Heart right ventricle (tissue), 16 donors: ENCODE results near the gene PADI6. TPM values are rescaled to one million over a fixed set of nuclear protein-coding genes. Genes with fewer than 3 reads are reported as not detected.
A peak's percentile ranks its signal among the peaks of the same experiment; 100 is the strongest.

ENCODE experiments used
- ATAC-seq, 8 donors: fragments of 200-7000 bp; cut with Tn5 transposase; one replicate each; pipeline ENCODE4 v1.9.1; 2020; ENCODE audit warnings: mild to moderate bottlenecking in 8 of 8, moderate library complexity in 8 of 8, moderate number of reproducible peaks in 1 of 8
- DNase-seq, 2 donors: peaks; one replicate each; pipeline ENCODE4 v3.0.0-alpha.2; 2020
- H3K27ac ChIP-seq, 10 donors: fragments of 200-600 bp; sonication (generic) in 2 of 10; one replicate each; pipeline versions ENCODE4 v1.5.0 to v1.8.0; 2020 to 2022; ENCODE audit warnings: mild to moderate bottlenecking in 3 of 10
- H3K27me3 ChIP-seq, 7 donors: fragments of 200-600 bp; one replicate each; pipeline ENCODE4 v1.8.0; 2021 to 2022; ENCODE audit warnings: mild to moderate bottlenecking in 2 of 7
- H3K36me3 ChIP-seq, 9 donors: fragments of 200-600 bp; sonication (generic) in 1 of 9; one replicate each; pipeline versions ENCODE4 v1.5.0 to v1.8.0; 2020 to 2022; ENCODE audit warnings: mild to moderate bottlenecking in 2 of 9
- H3K4me1 ChIP-seq, 9 donors: fragments of 200-600 bp; sonication (generic) in 1 of 9; one replicate each; pipeline versions ENCODE4 v1.5.0 to v1.8.0; 2020 to 2022; ENCODE audit warnings: mild to moderate bottlenecking in 4 of 9
- H3K4me3 ChIP-seq, 10 donors: fragments of 200-600 bp; sonication (generic) in 2 of 10; one replicate each; pipeline versions ENCODE4 v1.5.0 to v1.8.0; 2020 to 2022; ENCODE audit warnings: mild to moderate bottlenecking in 7 of 10, moderate library complexity in 2 of 10
- H3K9me3 ChIP-seq, 11 donors: fragments of 200-600 bp in 10 of 11; sonication (generic) in 2 of 11; one replicate each; pipeline versions ENCODE4 v1.5.0 to v1.8.0; 2013 to 2022; ENCODE audit warnings: mild to moderate bottlenecking in 2 of 11, control low read depth in 1 of 11, moderate library complexity in 1 of 11
- WGBS, 2 donors: extraction: QIAGEN DNeasy Blood & Tissue Kit; methylation state at CpG; one replicate each; pipeline ENCODE4 v1.1.7; 2013; ENCODE audit warnings: inconsistent platforms in 1 of 2; 5-methylcytosine and 5-hydroxymethylcytosine counted together
- intact Hi-C, 10 donors: fragments of 100-400 bp; cut with DNase I; formaldehyde crosslinking; loops; one replicate each; pipeline versions ENCODE4 v1.11.1 to v1.14.2; 2022
- polyA plus RNA-seq, 2 donors: library from polyadenylated mRNA; stranded (reverse); fragments of 200-250 nt; gene quantifications; one replicate each; pipeline ENCODE4 v1.2.3, GENCODE V29; 2013
- total RNA-seq, 10 donors: library from RNA; stranded (reverse); fragmentation: NEBNext Ultra II Directional in 3 of 10; extraction: Animal tissue kit (Norgen Biotek cat#: 25700) in 3 of 10; gene quantifications; one replicate each; pipeline versions ENCODE4 v1.2.1 to v1.2.4, GENCODE V29; 2021 to 2023
- TF ChIP-seq, protein P1 (sequence below), 9 donors: fragments of 200-600 bp; sonication (generic) in 2 of 9; IDR thresholded peaks; one replicate each; pipeline versions ENCODE4 v1.5.0 to v1.8.0; 2021 to 2022; ENCODE audit warnings: antibody characterized with exemption in 9 of 9, mild to moderate bottlenecking in 5 of 9, moderate library complexity in 1 of 9
- donor health status: Arrhythmogenic right ventricular cardiomyopathy.
- donor health status: ischemic (EF 13 %, LVEDD 7.1; RV severe dilation, severe dysfunction).
- donor health status: healthy with polysubstance abuse.
- donor health status: DM: no; HTN: yes; CAD: no.
- donor health status: DM: no; HTN: no; CAD: no.
- donor health status: ischemic (EF 25% LVEDD 6.9; RV normal size, moderate dysfunction).
- donor health status: ischemic (EF 25% LVEDD 5.7; RV mildly dilated, moderate dysfunction).
- donor health status: healthy.
- donor health status: DM: yes; HTN: yes; CAD: no.
- donor health status: Ischemic cardiomyopathy.
- donor health status: ischemic (EF 35%, LVEDD 5.7; RV mildly dilated, moderate dysfunction).
- donor health status: nonischemic (EF 11% LVEDD 7.7; RV severe dilation, severe dysfunction).
- donor health status: DM: yes; HTN: yes; CAD: no.
- donor health status: PGD.
- donor health status: ischemic (EF 29% LVEDD 5.4; RV normal size, mild dysfunction).
- donor health status: nonischemic (EF 23%, LVEDD 6.1; RV moderate dilation, normal function).

PADI6 gene
- total and polyA plus RNA-seq, 12 donors = not detected

DNA sequence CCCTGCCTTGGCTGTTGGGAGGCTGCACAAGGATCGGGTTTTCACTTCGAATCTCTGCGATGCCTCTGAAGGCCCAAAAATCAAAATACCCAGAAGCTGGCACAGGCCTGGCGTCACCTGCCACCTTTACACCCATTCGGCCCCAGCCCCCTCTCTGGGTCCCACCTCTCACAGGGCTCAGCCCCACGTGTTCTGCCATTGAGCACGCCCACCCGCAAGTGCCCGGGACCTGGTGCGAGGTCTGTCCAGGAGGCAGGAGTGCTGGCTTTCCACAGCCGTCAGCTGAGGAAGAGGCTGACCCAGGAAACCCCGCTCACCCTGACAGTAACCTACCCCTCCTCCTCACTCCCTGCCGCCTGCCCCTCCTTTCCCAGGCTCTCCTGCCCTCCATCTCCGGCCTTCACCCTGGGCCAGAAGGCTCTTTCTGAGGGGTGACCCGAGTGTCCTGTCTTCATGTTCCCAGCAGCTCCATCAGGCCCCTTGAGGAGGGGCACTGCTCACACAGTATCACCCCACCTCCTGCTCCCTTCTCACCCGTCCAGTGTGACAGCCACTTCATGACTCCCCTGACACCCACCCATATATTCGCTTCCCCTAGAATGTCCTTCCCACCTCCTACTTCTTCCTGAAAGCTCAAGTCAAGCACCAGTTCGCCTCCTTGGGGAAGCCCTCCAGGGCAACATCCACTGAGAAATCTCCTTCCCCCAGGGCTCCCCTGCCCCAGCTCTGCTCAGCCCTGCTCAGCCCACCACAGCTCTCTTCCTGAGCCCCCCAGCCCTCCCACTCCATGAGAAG lies 54.0 kb downstream of the PADI6 start:
- no peak overlapping the region for H3K27ac ChIP-seq
- TF ChIP-seq, protein P1, sequence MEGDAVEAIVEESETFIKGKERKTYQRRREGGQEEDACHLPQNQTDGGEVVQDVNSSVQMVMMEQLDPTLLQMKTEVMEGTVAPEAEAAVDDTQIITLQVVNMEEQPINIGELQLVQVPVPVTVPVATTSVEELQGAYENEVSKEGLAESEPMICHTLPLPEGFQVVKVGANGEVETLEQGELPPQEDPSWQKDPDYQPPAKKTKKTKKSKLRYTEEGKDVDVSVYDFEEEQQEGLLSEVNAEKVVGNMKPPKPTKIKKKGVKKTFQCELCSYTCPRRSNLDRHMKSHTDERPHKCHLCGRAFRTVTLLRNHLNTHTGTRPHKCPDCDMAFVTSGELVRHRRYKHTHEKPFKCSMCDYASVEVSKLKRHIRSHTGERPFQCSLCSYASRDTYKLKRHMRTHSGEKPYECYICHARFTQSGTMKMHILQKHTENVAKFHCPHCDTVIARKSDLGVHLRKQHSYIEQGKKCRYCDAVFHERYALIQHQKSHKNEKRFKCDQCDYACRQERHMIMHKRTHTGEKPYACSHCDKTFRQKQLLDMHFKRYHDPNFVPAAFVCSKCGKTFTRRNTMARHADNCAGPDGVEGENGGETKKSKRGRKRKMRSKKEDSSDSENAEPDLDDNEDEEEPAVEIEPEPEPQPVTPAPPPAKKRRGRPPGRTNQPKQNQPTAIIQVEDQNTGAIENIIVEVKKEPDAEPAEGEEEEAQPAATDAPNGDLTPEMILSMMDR (IDR thresholded peaks at IDR 0.05) = no peak
- peaks cover 0 to 90% (median 22%) of the 10 kb centered on the region in 9 donors for H3K36me3 ChIP-seq
- peaks cover 5 to 25% (median 17%) of the 10 kb centered on the region in 9 donors for H3K4me1 ChIP-seq
- H3K9me3 ChIP-seq = no peaks in the 10 kb centered on the region
- no peaks in the 10 kb centered on the region for H3K27me3 ChIP-seq
- intact Hi-C loops = loop anchor here in 4 of 10 donors (10.0 kb wide), 2 partner anchors 59 to 179 kb away; no protein-coding TSS in a partner anchor
- WGBS, 2 donors = 92% methylated on average over 18 of the region's 18 CpGs
- no peak overlapping the region for H3K4me3 ChIP-seq
- ATAC-seq = peak in 2 of 8 donors; percentile 13 to 16
- no peak for DNase-seq

DNA sequence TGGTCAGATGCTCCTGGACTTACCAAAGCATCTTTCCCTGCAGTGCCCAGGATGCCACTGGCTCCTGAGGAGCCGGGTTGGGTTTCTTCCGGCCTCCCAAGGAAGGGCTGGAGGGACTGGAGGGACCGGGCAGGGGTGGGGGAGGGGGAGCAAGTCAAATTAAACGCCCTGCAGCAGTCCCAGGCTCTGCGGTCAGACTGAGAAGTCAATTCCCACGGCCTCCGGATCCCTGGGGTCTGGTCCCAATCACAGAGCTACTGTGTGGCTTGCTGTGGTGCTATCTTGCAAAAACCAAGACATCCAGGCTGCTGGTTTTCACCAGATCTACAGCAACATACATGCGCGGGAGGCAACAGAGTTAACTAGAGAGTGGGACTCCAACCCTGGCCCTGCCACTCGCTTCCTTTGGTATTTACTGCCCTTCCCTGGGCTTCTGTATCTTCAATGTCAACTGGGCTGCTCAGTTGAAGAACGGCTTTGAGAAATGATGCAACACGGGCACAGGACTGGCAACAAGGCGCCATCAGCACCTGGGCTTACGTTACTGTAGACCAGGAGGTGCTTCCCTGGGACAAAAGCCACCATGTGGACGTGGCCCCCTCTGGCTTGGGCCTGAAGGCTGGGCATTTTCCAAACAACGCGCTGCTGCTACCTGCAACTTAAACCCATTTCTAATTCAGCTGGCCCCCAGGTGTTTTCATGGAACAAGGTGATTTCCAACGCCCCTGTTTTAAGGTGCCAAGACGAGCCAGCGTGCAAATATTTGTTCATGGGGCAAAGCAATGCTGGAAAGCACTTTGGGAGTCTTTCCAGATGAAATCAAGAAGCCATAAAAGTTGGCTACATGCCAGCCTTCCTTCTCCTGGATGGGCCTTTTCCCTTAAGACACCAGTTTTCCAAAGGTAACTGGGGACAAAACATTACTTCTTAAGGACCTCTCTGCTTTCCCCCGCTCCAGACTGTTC lies 56.0 kb downstream of the PADI6 start:
- WGBS, 2 donors = 85 to 86% methylated on average over 21 of the region's 21 CpGs
- intact Hi-C loops = loop anchor here in 4 of 10 donors (10.0 kb wide), 2 partner anchors 57 to 177 kb away; no protein-coding TSS in a partner anchor

DNA sequence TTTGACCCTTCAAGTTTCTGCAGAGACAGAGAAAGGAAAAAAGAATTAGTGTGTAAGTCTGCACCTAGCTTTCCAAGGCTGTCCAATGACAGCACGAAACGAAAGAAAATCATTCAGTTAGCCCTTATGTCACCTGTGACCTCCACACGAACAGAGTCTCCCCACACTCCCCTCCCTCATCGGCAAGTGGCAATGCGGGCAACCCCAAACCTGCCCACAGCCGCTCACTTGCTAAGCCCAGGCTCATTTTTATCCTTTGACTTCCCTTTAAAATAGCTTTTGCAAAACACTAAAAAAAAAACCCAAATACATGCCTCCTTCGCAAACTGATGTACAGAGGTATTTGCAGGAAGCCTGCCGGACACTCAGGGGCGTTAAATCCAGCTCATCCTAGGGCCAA lies 57.2 kb downstream of the PADI6 start:
- peaks cover 0 to 37% (median 5%) of the 10 kb centered on the region in 9 donors for H3K4me1 ChIP-seq
- TF ChIP-seq, protein P1 (IDR thresholded peaks at IDR 0.05) = no peak
- H3K9me3 ChIP-seq = no peaks in the 10 kb centered on the region
- H3K4me3 ChIP-seq = no peak overlapping the region
- H3K27ac ChIP-seq = no peak overlapping the region
- 91 to 95% methylated on average over 9 of the region's 9 CpGs for WGBS, 2 donors
- no peak for ATAC-seq
- H3K27me3 ChIP-seq = no peaks in the 10 kb centered on the region
- intact Hi-C loops = loop anchor here in 4 of 10 donors (10.0 kb wide), 2 partner anchors 56 to 176 kb away; no protein-coding TSS in a partner anchor
- DNase-seq = no peak
- peaks cover 0 to 87% (median 17%) of the 10 kb centered on the region in 9 donors for H3K36me3 ChIP-seq

More for the DNA sequence above, 56.0 kb downstream of the PADI6 start:
- H3K4me1 ChIP-seq = peaks cover 5 to 43% (median 17%) of the 10 kb centered on the region in 9 donors
- TF ChIP-seq, protein P1 (IDR thresholded peaks at IDR 0.05) = no peak
- H3K9me3 ChIP-seq = no peaks in the 10 kb centered on the region
- H3K36me3 ChIP-seq = peaks cover 0 to 87% (median 17%) of the 10 kb centered on the region in 9 donors
- ATAC-seq (no peak), DNase-seq (peak; percentile 29 to 32)
- no peaks in the 10 kb centered on the region for H3K27me3 ChIP-seq
- no peak overlapping the region for H3K27ac ChIP-seq
- no peak overlapping the region for H3K4me3 ChIP-seq

DNA sequence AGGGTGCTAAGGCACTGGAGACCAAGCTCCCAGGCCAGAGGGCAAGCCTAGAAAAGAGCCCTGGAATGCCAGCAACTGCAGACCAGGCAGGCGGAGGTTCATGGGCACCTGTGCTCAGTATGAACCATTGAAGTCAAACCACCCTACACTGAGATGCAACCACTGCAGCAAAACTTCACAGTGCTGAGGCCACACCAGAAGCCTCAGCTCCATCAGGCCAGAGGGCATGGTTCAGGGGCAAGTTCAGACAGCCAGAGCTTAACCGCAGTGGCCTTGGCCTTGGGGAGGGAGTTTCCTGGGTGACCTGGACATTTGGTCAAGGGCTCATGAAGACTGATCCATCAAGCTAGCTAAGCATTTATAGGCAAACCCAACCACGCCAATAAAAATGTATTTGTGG lies 60.4 kb downstream of the PADI6 start:
- DNase-seq (no peak), ATAC-seq (no peak)
- Histone ChIP-seq H3K27me3 (no peaks in the 10 kb centered on the region), H3K9me3 (no peaks in the 10 kb centered on the region), H3K4me1 (peaks cover 0 to 57% (median 13%) of the 10 kb centered on the region in 9 donors), H3K27ac (peak overlapping the region in 1 of 10 donors; percentile 66), H3K4me3 (no peak overlapping the region), H3K36me3 (peaks cover 0 to 67% (median 13%) of the 10 kb centered on the region in 9 donors)
- intact Hi-C loops = loop anchor here in 1 of 10 donors (10.0 kb wide), 1 partner anchor 202 kb away; no protein-coding TSS in a partner anchor
- 96 to 100% methylated on average over 3 of the region's 3 CpGs for WGBS, 2 donors
- TF ChIP-seq, protein P1 (IDR thresholded peaks at IDR 0.05) = no peak
